Measurements from ENCODE around the gene PRKACB. TPM values are rescaled to one million over a fixed set of nuclear protein-coding genes. Genes with fewer than 3 reads are reported as not detected.

The PRKACB gene
- total RNA-seq, 1 donor from 2014 or later: 34.9 TPM

DNA sequence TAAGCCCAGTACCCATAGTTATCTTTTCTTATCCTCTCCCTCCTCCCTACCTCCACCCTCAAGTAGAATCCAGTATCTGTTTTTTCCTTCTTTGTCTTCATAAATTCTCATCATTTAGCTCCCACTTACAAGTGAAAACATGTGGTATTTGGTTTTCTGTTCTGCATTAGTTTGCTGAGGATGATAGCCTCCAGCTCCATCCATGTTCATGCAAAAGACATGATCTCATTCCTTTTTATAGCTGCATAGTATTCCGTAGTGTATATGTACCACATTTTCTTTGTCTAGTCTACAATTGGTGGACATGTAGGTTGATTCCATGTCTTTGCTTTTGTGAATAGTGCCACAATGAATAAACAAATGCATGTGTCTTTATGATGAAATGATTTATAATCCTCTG, 55.2 kb downstream of the PRKACB start:
- no peak overlapping the region for H3K4me3 ChIP-seq
- peaks cover 20% of the 10 kb centered on the region for H3K36me3 ChIP-seq
- intact Hi-C loops (cut with micrococcal nuclease): no loop called here
- peaks cover 4% of the 10 kb centered on the region for H3K4me1 ChIP-seq
- DNase-seq: no peak
- H3K27ac ChIP-seq (replicated peaks): no peak overlapping the region
- TF ChIP-seq, protein P1, sequence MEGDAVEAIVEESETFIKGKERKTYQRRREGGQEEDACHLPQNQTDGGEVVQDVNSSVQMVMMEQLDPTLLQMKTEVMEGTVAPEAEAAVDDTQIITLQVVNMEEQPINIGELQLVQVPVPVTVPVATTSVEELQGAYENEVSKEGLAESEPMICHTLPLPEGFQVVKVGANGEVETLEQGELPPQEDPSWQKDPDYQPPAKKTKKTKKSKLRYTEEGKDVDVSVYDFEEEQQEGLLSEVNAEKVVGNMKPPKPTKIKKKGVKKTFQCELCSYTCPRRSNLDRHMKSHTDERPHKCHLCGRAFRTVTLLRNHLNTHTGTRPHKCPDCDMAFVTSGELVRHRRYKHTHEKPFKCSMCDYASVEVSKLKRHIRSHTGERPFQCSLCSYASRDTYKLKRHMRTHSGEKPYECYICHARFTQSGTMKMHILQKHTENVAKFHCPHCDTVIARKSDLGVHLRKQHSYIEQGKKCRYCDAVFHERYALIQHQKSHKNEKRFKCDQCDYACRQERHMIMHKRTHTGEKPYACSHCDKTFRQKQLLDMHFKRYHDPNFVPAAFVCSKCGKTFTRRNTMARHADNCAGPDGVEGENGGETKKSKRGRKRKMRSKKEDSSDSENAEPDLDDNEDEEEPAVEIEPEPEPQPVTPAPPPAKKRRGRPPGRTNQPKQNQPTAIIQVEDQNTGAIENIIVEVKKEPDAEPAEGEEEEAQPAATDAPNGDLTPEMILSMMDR (IDR thresholded peaks at IDR 0.05; ENCODE audit: borderline replicate concordance): no peak
- no peaks in the 10 kb centered on the region for H3K27me3 ChIP-seq (ENCODE audit: low read depth)
- no peaks in the 10 kb centered on the region for H3K9me3 ChIP-seq (replicated peaks)

DNA sequence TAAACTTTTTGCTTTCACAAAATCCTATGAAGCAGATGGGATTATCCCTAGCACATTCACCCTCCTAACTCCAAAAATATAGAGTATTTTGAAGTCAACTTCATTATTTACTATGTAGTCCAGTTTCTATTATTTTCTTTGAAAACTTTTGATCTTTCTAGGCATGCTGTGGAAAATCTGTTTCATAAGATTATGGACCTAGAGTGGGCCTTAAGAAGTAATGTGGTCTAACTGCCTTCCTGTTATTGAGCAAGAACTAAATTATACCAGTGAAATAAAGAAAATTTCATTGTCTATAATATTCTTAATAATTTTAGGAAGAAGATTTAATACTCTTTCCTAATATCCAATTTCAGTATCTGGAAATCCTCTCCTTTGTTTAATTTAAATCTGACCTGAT, 58.1 kb downstream of the PRKACB start:
- Histone ChIP-seq H3K4me3 (no peak overlapping the region), H3K4me1 (peaks cover 4% of the 10 kb centered on the region), H3K9me3 (replicated peaks) (no peaks in the 10 kb centered on the region), H3K36me3 (peaks cover 20% of the 10 kb centered on the region), H3K27me3 (ENCODE audit: low read depth) (no peaks in the 10 kb centered on the region), H3K27ac (replicated peaks) (no peak overlapping the region)
- TF ChIP-seq, protein P1 (IDR thresholded peaks at IDR 0.05; ENCODE audit: borderline replicate concordance): no peak
- intact Hi-C loops (cut with micrococcal nuclease): no loop called here
- no peak for DNase-seq

GRCh38 chr1:84206375-84206774, 62.3 kb downstream of the PRKACB start:
- intact Hi-C loops (cut with micrococcal nuclease): no loop called here

GRCh38 chr1:84208935-84209334, 64.9 kb downstream of the PRKACB start:
- intact Hi-C loops (cut with micrococcal nuclease): no loop called here
- no peaks in the 10 kb centered on the region for H3K9me3 ChIP-seq (replicated peaks)
- DNase-seq: no peak
- H3K27ac ChIP-seq (replicated peaks): no peak overlapping the region
- peaks cover 3% of the 10 kb centered on the region for H3K4me1 ChIP-seq
- H3K27me3 ChIP-seq (ENCODE audit: low read depth): no peaks in the 10 kb centered on the region
- TF ChIP-seq, protein P1 (IDR thresholded peaks at IDR 0.05; ENCODE audit: borderline replicate concordance): no peak
- H3K36me3 ChIP-seq: peaks cover 7% of the 10 kb centered on the region
- no peak overlapping the region for H3K4me3 ChIP-seq

More at GRCh38 chr1:84206375-84206774, 62.3 kb downstream of the PRKACB start:
- peaks cover 7% of the 10 kb centered on the region for H3K36me3 ChIP-seq
- no peak overlapping the region for H3K27ac ChIP-seq (replicated peaks)
- no peaks in the 10 kb centered on the region for H3K27me3 ChIP-seq (ENCODE audit: low read depth)
- H3K9me3 ChIP-seq (replicated peaks): no peaks in the 10 kb centered on the region
- DNase-seq: no peak
- H3K4me3 ChIP-seq: no peak overlapping the region
- peaks cover 4% of the 10 kb centered on the region for H3K4me1 ChIP-seq
- TF ChIP-seq, protein P1 (IDR thresholded peaks at IDR 0.05; ENCODE audit: borderline replicate concordance): no peak

GRCh38 chr1:84214115-84214956, 70.3 kb downstream of the PRKACB start:
- no peaks in the 10 kb centered on the region for H3K4me1 ChIP-seq
- TF ChIP-seq, protein P1 (IDR thresholded peaks at IDR 0.05; ENCODE audit: borderline replicate concordance): no peak
- DNase-seq: no peak
- H3K4me3 ChIP-seq: no peak overlapping the region
- H3K9me3 ChIP-seq (replicated peaks): peaks cover 6% of the 10 kb centered on the region
- peaks cover 12% of the 10 kb centered on the region for H3K36me3 ChIP-seq
- intact Hi-C loops (cut with micrococcal nuclease): no loop called here
- no peaks in the 10 kb centered on the region for H3K27me3 ChIP-seq (ENCODE audit: low read depth)
- H3K27ac ChIP-seq (replicated peaks): no peak overlapping the region
